Measurements from ENCODE around the gene TEDDM1. TPM values are rescaled to one million over a fixed set of nuclear protein-coding genes. Genes with fewer than 3 reads are reported as not detected.

The TEDDM1 gene
- total and polyA plus RNA-seq, 10 of the 15 experiments (the other 5 are each of a cell fraction or from before 2014, with no cell fraction given): 0.11 TPM; not detected in 9

GRCh38 chr1:182410620-182411273, 10.3 kb upstream of the TEDDM1 start:
- in situ Hi-C loops (cut with MboI): no loop called here
- ATAC-seq (no peak), DNase-seq (ENCODE audit: low read depth, low spot score) (no peak), FAIRE-seq (no peak)
- CTCF ChIA-PET: interaction anchor here (1.0 to 1.1 kb wide), 2 partner anchors 12 to 14 kb away, joined by 3 read pairs; no protein-coding TSS in a partner anchor
- Histone ChIP-seq H3K4me1 (ENCODE audit: control insufficient read depth, insufficient read depth, low read length) (peaks cover under 1% of the 10 kb centered on the region; the same call in 1 of the 2 replicates), H3K9ac (ENCODE audit: control insufficient read depth, insufficient read depth, low read length) (no peak overlapping the region), H3K79me2 (ENCODE audit: control insufficient read depth, insufficient read depth, low read length) (no peaks in the 10 kb centered on the region), H3K4me3 (no peak overlapping the region), H3K4me2 (ENCODE audit: control insufficient read depth, insufficient read depth) (no peak overlapping the region), H3K27me3 (replicated peaks in 1 of 2; ENCODE audit: control insufficient read depth in 2 of 2, insufficient read depth in 2 of 2, low read length in 1 of 2) (no peaks in the 10 kb centered on the region), H3K9me3 (replicated peaks; ENCODE audit: control insufficient read depth, insufficient read depth, low read length) (no peaks in the 10 kb centered on the region), H3K36me3 (ENCODE audit: control insufficient read depth in 2 of 2, insufficient read depth in 2 of 2, low read length in 1 of 2) (no peaks in the 10 kb centered on the region), H4K20me1 (ENCODE audit: control insufficient read depth, insufficient read depth) (no peaks in the 10 kb centered on the region), H2AFZ (ENCODE audit: control insufficient read depth, low read depth, low read length) (no peak overlapping the region), H3K27ac (ENCODE audit: control insufficient read depth, insufficient read depth) (no peak overlapping the region)
- POLR2A ChIA-PET: interaction anchor here (1.4 kb wide), 1 partner anchor 9 kb away, joined by 4 read pairs; no protein-coding TSS in a partner anchor
- WGBS (ENCODE audit: insufficient coverage, insufficient replicate concordance, low lambda C conversion rate, missing lambda C conversion rate): 68% methylated on average over 1 of the region's 1 CpG
- TF ChIP-seq, protein P1, sequence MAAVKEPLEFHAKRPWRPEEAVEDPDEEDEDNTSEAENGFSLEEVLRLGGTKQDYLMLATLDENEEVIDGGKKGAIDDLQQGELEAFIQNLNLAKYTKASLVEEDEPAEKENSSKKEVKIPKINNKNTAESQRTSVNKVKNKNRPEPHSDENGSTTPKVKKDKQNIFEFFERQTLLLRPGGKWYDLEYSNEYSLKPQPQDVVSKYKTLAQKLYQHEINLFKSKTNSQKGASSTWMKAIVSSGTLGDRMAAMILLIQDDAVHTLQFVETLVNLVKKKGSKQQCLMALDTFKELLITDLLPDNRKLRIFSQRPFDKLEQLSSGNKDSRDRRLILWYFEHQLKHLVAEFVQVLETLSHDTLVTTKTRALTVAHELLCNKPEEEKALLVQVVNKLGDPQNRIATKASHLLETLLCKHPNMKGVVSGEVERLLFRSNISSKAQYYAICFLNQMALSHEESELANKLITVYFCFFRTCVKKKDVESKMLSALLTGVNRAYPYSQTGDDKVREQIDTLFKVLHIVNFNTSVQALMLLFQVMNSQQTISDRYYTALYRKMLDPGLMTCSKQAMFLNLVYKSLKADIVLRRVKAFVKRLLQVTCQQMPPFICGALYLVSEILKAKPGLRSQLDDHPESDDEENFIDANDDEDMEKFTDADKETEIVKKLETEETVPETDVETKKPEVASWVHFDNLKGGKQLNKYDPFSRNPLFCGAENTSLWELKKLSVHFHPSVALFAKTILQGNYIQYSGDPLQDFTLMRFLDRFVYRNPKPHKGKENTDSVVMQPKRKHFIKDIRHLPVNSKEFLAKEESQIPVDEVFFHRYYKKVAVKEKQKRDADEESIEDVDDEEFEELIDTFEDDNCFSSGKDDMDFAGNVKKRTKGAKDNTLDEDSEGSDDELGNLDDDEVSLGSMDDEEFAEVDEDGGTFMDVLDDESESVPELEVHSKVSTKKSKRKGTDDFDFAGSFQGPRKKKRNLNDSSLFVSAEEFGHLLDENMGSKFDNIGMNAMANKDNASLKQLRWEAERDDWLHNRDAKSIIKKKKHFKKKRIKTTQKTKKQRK (IDR thresholded peaks at IDR 0.05; ENCODE audit: low read depth, low read length): no peak
- no peak for TF ChIP-seq EGR1 (IDR thresholded peaks at IDR 0.05; ENCODE audit: borderline replicate concordance in 1 of 2, low read depth in 2 of 2, low read length in 2 of 2)
- TF ChIP-seq HDGF (IDR thresholded peaks at IDR 0.05): no peak
- no peak for TF ChIP-seq MTA3 (IDR thresholded peaks at IDR 0.05; ENCODE audit: borderline replicate concordance, low read length)
- no peak for TF ChIP-seq RFX5 (IDR thresholded peaks at IDR 0.05; ENCODE audit: low read depth, low read length)
- no peak for TF ChIP-seq CBX3 (IDR thresholded peaks at IDR 0.05; ENCODE audit: borderline replicate concordance, low read depth)
- no peak for TF ChIP-seq TAF1 (IDR thresholded peaks at IDR 0.05; ENCODE audit: borderline replicate concordance, low read depth, low read length)
- no peak for TF ChIP-seq CBFB (IDR thresholded peaks at IDR 0.05; ENCODE audit: low read depth)
- no peak for TF ChIP-seq ETV6 (conservative IDR thresholded peaks at IDR 0.05 in 1 of 2, IDR thresholded peaks at IDR 0.05 in 1 of 2; ENCODE audit: borderline replicate concordance in 1 of 2, low read depth in 1 of 2)
- no peak for TF ChIP-seq TBL1XR1 (IDR thresholded peaks at IDR 0.05; ENCODE audit: low read depth, low read length)
- TF ChIP-seq HSF1 (IDR thresholded peaks at IDR 0.05; ENCODE audit: low read depth, low read length): no peak
- intact Hi-C loops (cut with micrococcal nuclease; ENCODE audit: unreplicated experiment): no loop called here
- RAD21 ChIA-PET (ENCODE audit: unreplicated experiment): no interaction called here
- BruUV-seq (replicated peaks): no TSS peak
- SMC1A ChIA-PET (ENCODE audit: uncharacterized antibody, unreplicated experiment): interaction anchor here (0.5 to 1.3 kb wide), 3 partner anchors 14 to 89 kb away, joined by 3 to 4 read pairs (median 3); no protein-coding TSS in a partner anchor
